Myometrial cell (primary cell): ENCODE measurements around the gene NUP153. TPM values are rescaled to one million over a fixed set of nuclear protein-coding genes. Genes with fewer than 3 reads are reported as not detected.

Experiments
- total RNA-seq: library from RNA; depleted of rRNA; stranded (reverse); fragments of >200 nt; gene quantifications from 2 replicates; pipeline ENCODE4 v1.2.3, GENCODE V29; 2015

Gene NUP153
- total RNA-seq = 18.2 and 22.9 TPM in 2 replicates

GRCh38 chr6:17706580-17707370 lies at the start of gene NUP153:
TSS of gene NUP153 (minus strand) at chr6:17706925. CDS start at chr6:17706387, 538 bp downstream.

GRCh38 chr6:17599877-17600526 lies 106.7 kb downstream of the NUP153 start, which contains the start of gene FAM8A1:
TSS of gene FAM8A1 (plus strand) at chr6:17600302. CDS start at chr6:17600410, 108 bp downstream.

Other genes starting within 250 kb of the NUP153 start
- 17.9 and 25.0 TPM in 2 replicates for gene FAM8A1, start 106.6 kb downstream of the NUP153 start, total RNA-seq